H9 (cell line): ENCODE results near the gene SLC2A4. TPM values are rescaled to one million over a fixed set of nuclear protein-coding genes. Genes with fewer than 3 reads are reported as not detected.
A peak's percentile ranks its signal among the peaks of the same experiment; 100 is the strongest.

Experiments
- DNase-seq: peaks from one replicate; pipeline ENCODE4 v3.0.0-alpha.2; 2017
- H2AFZ ChIP-seq: one replicate; pipeline ENCODE4 v1.6.1; 2013; ENCODE audit warnings: mild to moderate bottlenecking, low read length, control low read depth, moderate library complexity
- H2AK5ac ChIP-seq: 2 replicates; pipeline ENCODE4 v1.6.1; 2013; ENCODE audit warnings: low read length, control low read depth, mixed read lengths; ENCODE audit not compliant: insufficient read length
- H2BK120ac ChIP-seq: one replicate; pipeline ENCODE4 v1.6.1; 2013; ENCODE audit warnings: low read depth, mild to moderate bottlenecking, low read length, control low read depth, inconsistent platforms; ENCODE audit not compliant: poor library complexity, severe bottlenecking
- H2BK12ac ChIP-seq: 2 replicates; pipeline ENCODE4 v1.6.1; 2013; ENCODE audit warnings: low read length, control low read depth, mixed read lengths, low read depth; ENCODE audit not compliant: insufficient read length
- H2BK15ac ChIP-seq: 2 replicates; pipeline ENCODE4 v1.6.1; 2013; ENCODE audit warnings: low read depth, low read length, control low read depth
- H2BK20ac ChIP-seq: one replicate; pipeline ENCODE4 v1.6.1; 2013; ENCODE audit warnings: low read depth, mild to moderate bottlenecking, low read length, control low read depth, inconsistent platforms; ENCODE audit not compliant: poor library complexity, severe bottlenecking
- H2BK5ac ChIP-seq: 2 replicates; pipeline ENCODE4 v1.6.1; 2013; ENCODE audit warnings: low read length, control low read depth, mixed read lengths; ENCODE audit not compliant: insufficient read length
- H3K14ac ChIP-seq: 2 replicates; pipeline ENCODE4 v1.6.1; 2013; ENCODE audit warnings: low read length, control low read depth; ENCODE audit not compliant: insufficient read depth
- H3K18ac ChIP-seq: 2 replicates; pipeline ENCODE4 v1.6.1; 2013; ENCODE audit warnings: low read depth, mild to moderate bottlenecking, mixed read lengths, low read length, control low read depth; ENCODE audit not compliant: insufficient read length
- H3K23ac ChIP-seq: 2 replicates; pipeline ENCODE4 v1.6.1; 2013; ENCODE audit warnings: low read length, control low read depth, mixed read lengths, low read depth; ENCODE audit not compliant: insufficient read length
- H3K23me2 ChIP-seq: 2 replicates; pipeline ENCODE4 v1.6.1; 2013; ENCODE audit warnings: low read depth, mild to moderate bottlenecking, mixed read lengths, low read length, control low read depth; ENCODE audit not compliant: insufficient read length, poor library complexity, severe bottlenecking
- H3K27ac ChIP-seq: 2 replicates; pipeline ENCODE4 v1.5.1; 2013; ENCODE audit warnings: low read length, control low read depth, mixed read lengths, low read depth; ENCODE audit not compliant: insufficient read length
- H3K27me3 ChIP-seq: 2 replicates; pipeline ENCODE4 v1.6.1; 2013; ENCODE audit warnings: low read length, control low read depth, inconsistent platforms; ENCODE audit not compliant: insufficient read depth
- H3K4ac ChIP-seq: 2 replicates; pipeline ENCODE4 v1.6.1; 2013; ENCODE audit warnings: low read depth, mild to moderate bottlenecking, control low read depth, inconsistent platforms, low read length, moderate library complexity
- H3K4me1 ChIP-seq: 2 replicates; pipeline ENCODE4 v1.6.1; 2013; ENCODE audit warnings: low read length, control low read depth, inconsistent platforms; ENCODE audit not compliant: insufficient read depth
- H3K4me2 ChIP-seq: 2 replicates; pipeline ENCODE4 v1.6.1; 2013; ENCODE audit warnings: low read length, control low read depth, mixed read lengths; ENCODE audit not compliant: insufficient read length, insufficient read depth
- H3K56ac ChIP-seq: 2 replicates; pipeline ENCODE4 v1.6.1; 2013; ENCODE audit warnings: low read depth, mild to moderate bottlenecking, mixed read lengths, low read length, control low read depth; ENCODE audit not compliant: insufficient read length
- H3K79me1 ChIP-seq: 2 replicates; pipeline ENCODE4 v1.6.1; 2013; ENCODE audit warnings: low read depth, mild to moderate bottlenecking, moderate library complexity, low read length, control low read depth, inconsistent platforms; ENCODE audit not compliant: insufficient read depth, poor library complexity, severe bottlenecking
- H3K79me2 ChIP-seq: 2 replicates; pipeline ENCODE4 v1.6.1; 2013; ENCODE audit warnings: low read length, control low read depth, inconsistent platforms; ENCODE audit not compliant: insufficient read depth
- H3K9ac ChIP-seq: 2 replicates; pipeline ENCODE4 v1.6.1; 2013; ENCODE audit warnings: low read length, control low read depth, mixed read lengths; ENCODE audit not compliant: insufficient read length; ENCODE audit errors: extremely low read depth
- H3K9me3 ChIP-seq: one replicate; pipeline ENCODE4 v1.6.1; 2013; ENCODE audit warnings: low read depth, low read length, inconsistent platforms; ENCODE audit not compliant: control insufficient read depth
- H3T11ph ChIP-seq: one replicate; pipeline ENCODE4 v1.6.1; 2013; ENCODE audit warnings: mild to moderate bottlenecking, low read length, control low read depth, inconsistent platforms
- H4K20me1 ChIP-seq: one replicate; pipeline ENCODE4 v1.6.1; 2013; ENCODE audit not compliant: control insufficient read depth, insufficient read length, insufficient read depth
- H4K5ac ChIP-seq: 2 replicates; pipeline ENCODE4 v1.6.1; 2013; ENCODE audit warnings: low read depth, mild to moderate bottlenecking, mixed read lengths, low read length, control low read depth; ENCODE audit not compliant: insufficient read length
- H4K8ac ChIP-seq: replicated peaks from 2 replicates; pipeline ENCODE4 v1.6.1; 2013; ENCODE audit warnings: low read length, control low read depth, mixed read lengths, low read depth; ENCODE audit not compliant: insufficient read length
- H4K91ac ChIP-seq: 2 replicates; pipeline ENCODE4 v1.6.1; 2013; ENCODE audit warnings: low read depth, mild to moderate bottlenecking, moderate library complexity, mixed read lengths, low read length, control low read depth; ENCODE audit not compliant: insufficient read length
- H3K27ac Mint-ChIP-seq, 3 experiments: 2 replicates in 2 of 3; 3 replicates in 1 of 3; pipeline ENCODE4 v1.8.0; 2020 to 2021; ENCODE audit warnings: mixed read lengths in 3 of 3, mild to moderate bottlenecking in 1 of 3, moderate library complexity in 1 of 3
- H3K27me3 Mint-ChIP-seq: 2 replicates; pipeline ENCODE4 v1.8.0; 2021; ENCODE audit warnings: low read depth, mild to moderate bottlenecking, moderate library complexity, mixed read lengths
- H3K36me3 Mint-ChIP-seq, 3 experiments: 2 replicates in 2 of 3; 3 replicates in 1 of 3; pipeline ENCODE4 v1.8.0; 2020 to 2021; ENCODE audit warnings: low read depth in 3 of 3, mixed read lengths in 3 of 3; ENCODE audit not compliant: insufficient read depth in 1 of 3
- H3K4me1 Mint-ChIP-seq, 2 experiments: 2 replicates each; pipeline ENCODE4 v1.8.0; 2020; ENCODE audit warnings: mixed read lengths in 2 of 2
- H3K4me3 Mint-ChIP-seq, 2 experiments: 2 replicates in 1 of 2; 3 replicates in 1 of 2; pipeline ENCODE4 v1.8.0; 2020 to 2021; ENCODE audit warnings: mild to moderate bottlenecking in 2 of 2, mixed read lengths in 2 of 2, moderate library complexity in 1 of 2
- H3K9me3 Mint-ChIP-seq, 2 experiments: 2 replicates in 1 of 2; 3 replicates in 1 of 2; pipeline ENCODE4 v1.8.0; 2020; ENCODE audit warnings: mild to moderate bottlenecking in 2 of 2, mixed read lengths in 2 of 2, moderate library complexity in 1 of 2
- CTCF ChIP-seq: fragments of 200-600 bp; sonication (generic); conservative IDR thresholded peaks from 3 replicates; pipeline ENCODE4 v1.8.0; 2021; ENCODE audit warnings: antibody characterized with exemption, mild to moderate bottlenecking
- WGBS: extraction: QIAGEN DNeasy Blood & Tissue Kit; methylation state at CpG from one replicate; pipeline ENCODE4 v1.1.7; 2013; ENCODE audit warnings: missing lambda C conversion rate, low lambda C conversion rate, mixed read lengths; ENCODE audit not compliant: insufficient read length; ENCODE audit errors: extremely low coverage; 5-methylcytosine and 5-hydroxymethylcytosine counted together
- total RNA-seq: library from RNA; stranded (reverse); gene quantifications from 2 replicates; pipeline ENCODE4 v1.2.1, GENCODE V29; 2021

Gene SLC2A4
- total RNA-seq, 1 experiment from 2014 or later = 4.4 TPM

- DNase-seq = no peak
- no peak overlapping the region for H4K91ac ChIP-seq
- H3K56ac ChIP-seq = no peak overlapping the region
- H3T11ph ChIP-seq = no peak overlapping the region
- no CpG with 5 or more reads among the region's 16 CpGs for WGBS
- Mint-ChIP-seq H3K9me3 (no peaks in the 10 kb centered on the region; a peak in 1 of 5 replicates), H3K27ac (peak overlapping the region in 2 of 3 experiments; percentile 39 to 84; a peak in 2 of 7 replicates), H3K36me3 (peaks cover 42 to 78% (median 74%) of the 10 kb centered on the region in 3 experiments), H3K27me3 (no peaks in the 10 kb centered on the region; the same call in 1 of the 2 replicates), H3K4me3 (peak overlapping the region; percentile 26 to 71; a peak in 3 of 5 replicates), H3K4me1 (peaks cover 16% of the 10 kb centered on the region in 2 experiments)
- peaks cover 10% of the 10 kb centered on the region for H3K23me2 ChIP-seq
- H4K5ac ChIP-seq = no peak overlapping the region
- H3K9me3 ChIP-seq = no peaks in the 10 kb centered on the region
- H2BK5ac ChIP-seq = no peak overlapping the region
- H3K9ac ChIP-seq = no peak overlapping the region
- H3K4ac ChIP-seq = no peak overlapping the region
- no peak overlapping the region for H3K4me2 ChIP-seq
- H3K18ac ChIP-seq = no peak overlapping the region
- no peak overlapping the region for H3K23ac ChIP-seq
- H4K20me1 ChIP-seq = no peaks in the 10 kb centered on the region
- no peaks in the 10 kb centered on the region for H3K4me1 ChIP-seq
- H3K27ac ChIP-seq = no peak overlapping the region
- H3K79me1 ChIP-seq = no peaks in the 10 kb centered on the region
- no peak for TF ChIP-seq CTCF
- no peaks in the 10 kb centered on the region for H3K79me2 ChIP-seq
- no peak overlapping the region for H2BK20ac ChIP-seq
- no peaks in the 10 kb centered on the region for H3K27me3 ChIP-seq
- H2AFZ ChIP-seq = no peak overlapping the region
- H4K8ac ChIP-seq = no peak overlapping the region
- H3K14ac ChIP-seq = no peak overlapping the region
- H2BK120ac ChIP-seq = no peak overlapping the region
- no peak overlapping the region for H2AK5ac ChIP-seq
- H2BK12ac ChIP-seq = no peak overlapping the region
- H2BK15ac ChIP-seq = no peak overlapping the region
Observed at GRCh38 chr17:7317161-7317803, 35.8 kb downstream of the SLC2A4 start.
